ENCODE measurements around the gene ABCB8. TPM values are rescaled to one million over a fixed set of nuclear protein-coding genes. Genes with fewer than 3 reads are reported as not detected.
"Not testable (repeated sequence)": the region's sequence is repeated elsewhere in the genome, so short reads cannot be mapped to it uniquely, and the experiment has no call there.

The ABCB8 gene
- total RNA-seq, 4 donors from 2014 or later, result 29.5 to 42.3 (median 31.9) TPM

- no peaks in the 10 kb centered on the region for H3K36me3 ChIP-seq
- H3K27ac ChIP-seq, result no peak overlapping the region
- H3K4me3 ChIP-seq, result no peak overlapping the region
- peaks cover 23% of the 10 kb centered on the region for H3K4me1 ChIP-seq
- no peak for TF ChIP-seq POLR2AphosphoS5 (IDR thresholded peaks at IDR 0.05)
- no peak for TF ChIP-seq EP300 (IDR thresholded peaks at IDR 0.05)
- TF ChIP-seq POLR2A (IDR thresholded peaks at IDR 0.05), result no peak
- TF ChIP-seq CTCF (IDR thresholded peaks at IDR 0.05), result no peak
- peaks cover under 1% of the 10 kb centered on the region for H3K27me3 ChIP-seq
- 81% methylated on average over 4 of the region's 4 CpGs for WGBS
- no peaks in the 10 kb centered on the region for H3K9me3 ChIP-seq
- no peak for DNase-seq (ENCODE audit: low spot score in 2 of 2)
Measured at GRCh38 chr7:151025924-151026671, 2.2 kb upstream of the ABCB8 start.

- Histone ChIP-seq H3K4me3 (peak overlapping the region; percentile 74), H3K27ac (peak overlapping the region; percentile 84), H3K4me1 (peaks cover 23% of the 10 kb centered on the region)
- H3K27me3 ChIP-seq; DNase-seq (ENCODE audit: low spot score in 2 of 2); H3K9me3 ChIP-seq; H3K36me3 ChIP-seq: not testable (repeated sequence)
- WGBS, result 36% methylated on average over 19 of the region's 19 CpGs
Measured at GRCh38 chr7:151026771-151027727, 1.2 kb upstream of the ABCB8 start.

GRCh38 chr7:151027728-151028130, 521 bp upstream of the ABCB8 start:
- H3K36me3 ChIP-seq; H3K27me3 ChIP-seq; H3K9me3 ChIP-seq; DNase-seq (ENCODE audit: low spot score in 2 of 2): not testable (repeated sequence)
- peaks cover 26% of the 10 kb centered on the region for H3K4me1 ChIP-seq
- peak overlapping the region; percentile 84 for H3K27ac ChIP-seq
- peak overlapping the region; percentile 74 for H3K4me3 ChIP-seq
- 5% methylated on average over 16 of the region's 16 CpGs for WGBS

- H3K4me3 ChIP-seq, result peak overlapping the region; percentile 74
- H3K4me1 ChIP-seq, result peaks cover 26% of the 10 kb centered on the region
- no peak for DNase-seq (ENCODE audit: low spot score in 2 of 2)
- TF ChIP-seq CTCF (IDR thresholded peaks at IDR 0.05) (no peak), POLR2AphosphoS5 (IDR thresholded peaks at IDR 0.05) (no peak)
- H3K27ac ChIP-seq, result peak overlapping the region; percentile 84
- no peaks in the 10 kb centered on the region for H3K9me3 ChIP-seq
- H3K27me3 ChIP-seq, result no peaks in the 10 kb centered on the region
- H3K36me3 ChIP-seq, result peaks cover 16% of the 10 kb centered on the region
- 35% methylated on average over 17 of the region's 17 CpGs for WGBS
Measured at GRCh38 chr7:151028948-151029501, 775 bp downstream of the ABCB8 start.

GRCh38 chr7:151031011-151031410, 2.8 kb downstream of the ABCB8 start:
- peaks cover 26% of the 10 kb centered on the region for H3K4me1 ChIP-seq
- peaks cover 36% of the 10 kb centered on the region for H3K36me3 ChIP-seq
- TF ChIP-seq EP300 (IDR thresholded peaks at IDR 0.05) (no peak), CTCF (IDR thresholded peaks at IDR 0.05) (no peak)
- WGBS, result 94% methylated on average over 4 of the region's 4 CpGs
- no peak overlapping the region for H3K4me3 ChIP-seq
- DNase-seq (ENCODE audit: low spot score in 2 of 2), result no peak
- no peak overlapping the region for H3K27ac ChIP-seq
- H3K9me3 ChIP-seq, result no peaks in the 10 kb centered on the region
- no peaks in the 10 kb centered on the region for H3K27me3 ChIP-seq
